GM18508 (cell line): Measurements from ENCODE around the gene LZTS2.

Experiments
- ATAC-seq: cut with Tn5 transposase; IDR thresholded peaks from one replicate; pipeline ENCODE4 v1.9.1; 2021; ENCODE audit warnings: moderate number of reproducible peaks; ENCODE audit not compliant: insufficient read depth, unreplicated experiment

Gene LZTS2

DNA sequence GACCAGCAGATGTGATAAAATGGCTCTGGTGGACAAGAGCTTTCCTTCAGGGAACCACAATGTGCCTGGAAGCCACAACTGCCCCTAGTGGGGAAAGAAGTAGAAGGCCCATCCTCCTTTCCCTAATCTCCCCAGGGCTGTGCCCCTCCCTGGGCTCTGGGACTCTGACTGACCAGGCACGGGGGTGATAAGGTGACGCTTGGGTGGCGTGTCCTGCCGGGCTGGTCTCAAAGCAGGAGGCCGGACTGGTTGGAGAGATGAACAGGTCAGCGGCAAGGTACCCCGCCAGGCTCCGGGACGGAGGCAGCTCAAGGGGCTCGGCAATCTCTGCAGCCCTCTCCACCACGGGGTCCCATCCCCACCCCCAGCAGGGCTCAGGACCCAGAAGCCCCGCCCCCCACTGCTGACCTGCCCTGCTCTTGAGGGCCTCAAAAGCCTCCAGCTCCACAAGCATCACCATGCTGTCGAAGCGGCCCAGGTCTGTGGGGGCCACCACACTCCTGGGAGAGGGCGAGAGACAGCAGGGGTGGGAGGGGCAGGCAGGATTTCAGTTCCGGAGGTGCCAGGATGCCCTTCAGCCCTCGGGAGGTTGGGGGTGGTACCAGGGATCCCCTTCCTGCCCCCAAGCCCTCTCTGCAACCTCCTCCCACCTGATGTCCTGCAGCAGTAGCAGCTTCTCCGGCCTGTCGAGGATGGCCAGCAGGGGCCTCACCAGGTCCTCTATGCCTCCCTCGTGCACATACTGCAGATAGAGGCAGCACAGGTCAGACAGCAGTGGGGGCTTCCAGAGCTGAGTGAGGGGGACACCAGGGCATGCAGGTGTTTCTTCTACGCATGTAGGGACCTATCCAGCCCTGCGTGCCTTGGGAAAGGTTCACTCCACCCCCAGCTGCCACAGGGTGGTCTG lies 12.2 kb downstream of the LZTS2 start:
- ATAC-seq, result no peak

DNA sequence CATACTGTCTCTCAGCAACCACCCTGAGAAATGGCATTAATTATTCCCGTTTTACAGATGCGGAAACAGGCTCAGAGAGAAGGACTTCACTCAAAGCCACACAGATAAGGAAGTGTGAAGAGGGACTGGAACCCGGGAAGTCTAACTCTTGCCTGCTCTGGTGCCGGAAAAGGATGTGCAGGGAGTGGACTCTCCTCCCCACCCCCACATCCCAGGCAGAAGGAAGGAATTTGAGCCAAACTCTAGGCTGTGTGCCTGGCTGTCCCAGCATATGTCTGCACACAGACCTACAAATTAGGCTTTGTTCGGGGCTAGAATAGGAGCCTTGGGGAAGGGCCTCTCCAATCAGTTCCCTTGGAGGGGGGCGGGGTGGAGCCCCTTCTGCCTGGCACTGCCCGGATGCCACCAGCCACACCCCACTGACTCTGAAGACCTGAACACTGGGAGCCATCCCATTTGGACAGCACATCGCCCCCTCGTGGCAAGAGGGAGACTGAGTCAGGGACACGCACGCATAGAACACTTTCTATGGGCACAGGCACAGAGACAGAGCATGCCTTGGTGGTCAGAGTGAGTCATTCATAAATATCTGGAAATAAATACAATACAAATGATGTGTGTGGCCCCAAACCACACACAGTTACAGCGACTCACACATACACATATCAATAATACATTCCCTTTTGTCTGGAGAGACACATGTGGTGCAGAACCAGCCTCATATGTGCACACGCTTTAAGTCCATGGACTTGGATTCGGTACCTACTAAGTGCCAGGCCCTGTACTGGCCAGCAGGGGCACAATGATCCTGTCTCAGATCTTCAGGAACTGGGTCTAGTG lies 13.1 kb downstream of the LZTS2 start:
- ATAC-seq, result no peak

DNA sequence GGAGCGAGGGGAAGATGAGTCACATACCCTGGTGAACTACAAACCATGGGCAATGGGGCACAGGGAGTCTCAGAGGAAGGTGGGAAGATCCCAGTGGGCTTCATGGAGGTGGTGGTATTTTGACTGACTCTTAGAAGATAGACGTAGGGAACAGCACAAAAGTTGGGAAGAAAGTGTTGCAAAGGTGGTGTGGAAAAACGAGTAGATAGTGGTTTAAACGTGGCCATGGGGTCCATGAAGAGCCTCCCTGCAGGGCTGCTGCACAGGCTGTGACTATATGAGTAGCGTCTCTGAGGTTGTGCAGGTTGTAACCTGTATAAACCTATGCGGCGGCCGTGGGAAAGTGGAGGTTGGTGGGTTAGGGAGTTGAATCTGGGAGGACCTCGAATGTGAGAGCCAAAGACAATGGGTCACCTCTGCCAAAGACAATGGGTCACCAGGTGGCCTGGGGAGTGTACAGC lies 13.8 kb downstream of the LZTS2 start:
- ATAC-seq, result no peak

DNA sequence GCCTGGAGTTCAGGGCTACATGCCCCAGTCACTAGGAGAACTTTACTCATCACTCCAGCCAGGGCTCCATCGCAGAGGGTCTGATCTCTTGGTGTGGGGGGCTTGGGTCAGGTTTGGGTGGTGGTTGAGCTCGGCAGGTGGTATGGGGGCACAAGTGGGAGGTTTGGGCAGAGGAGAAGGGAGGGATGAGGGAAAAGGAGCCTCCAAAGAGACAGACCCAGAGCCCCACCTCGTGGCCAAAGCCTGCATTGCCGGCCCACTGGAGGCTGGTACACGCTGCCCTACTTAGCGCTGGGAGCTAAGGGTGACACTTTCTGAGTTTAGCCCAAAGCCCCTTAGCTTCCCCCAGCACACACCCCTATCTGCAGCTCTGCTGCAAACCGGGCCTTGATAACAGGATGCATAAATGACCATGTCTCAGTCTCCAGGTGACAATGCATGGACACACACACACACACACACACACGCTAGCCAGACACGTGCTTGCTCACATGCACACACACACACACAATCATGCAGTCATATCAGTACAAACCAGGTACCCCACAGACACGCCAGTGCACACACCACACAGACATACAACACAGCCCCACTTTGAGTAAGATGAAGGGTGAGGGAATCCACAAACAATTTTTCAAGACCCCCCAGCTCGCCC lies 14.7 kb downstream of the LZTS2 start:
- ATAC-seq, result no peak

DNA sequence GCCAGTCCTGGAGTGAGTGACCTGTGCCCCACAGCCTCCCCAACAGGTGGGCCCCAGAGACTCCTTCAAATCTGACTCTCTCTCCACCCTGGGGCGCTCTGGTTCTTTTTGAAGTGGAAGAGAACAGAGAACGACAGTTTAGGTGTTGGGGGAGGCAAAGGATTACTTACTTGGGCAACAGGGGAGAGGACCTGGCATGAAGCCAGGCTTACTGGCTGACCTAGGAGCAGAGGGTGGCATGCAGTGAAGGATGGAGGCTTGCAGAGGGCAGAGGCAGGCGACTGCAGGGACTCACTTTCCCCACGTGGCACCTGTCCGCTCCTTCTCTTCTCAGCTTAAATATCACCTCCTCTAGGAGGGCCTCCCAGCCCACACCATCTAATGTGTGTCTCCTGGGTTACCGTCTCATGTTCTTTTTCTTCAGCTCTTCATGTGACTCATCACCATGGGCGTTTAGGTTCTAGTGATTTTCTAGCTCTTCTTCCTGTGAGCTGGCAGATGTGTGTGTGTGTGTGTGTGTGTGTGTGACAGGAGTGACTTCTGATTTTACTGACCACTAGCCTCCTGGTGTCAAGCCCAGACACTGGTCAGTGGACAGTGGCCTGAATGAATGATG lies 15.5 kb downstream of the LZTS2 start:
- ATAC-seq, result no peak

DNA sequence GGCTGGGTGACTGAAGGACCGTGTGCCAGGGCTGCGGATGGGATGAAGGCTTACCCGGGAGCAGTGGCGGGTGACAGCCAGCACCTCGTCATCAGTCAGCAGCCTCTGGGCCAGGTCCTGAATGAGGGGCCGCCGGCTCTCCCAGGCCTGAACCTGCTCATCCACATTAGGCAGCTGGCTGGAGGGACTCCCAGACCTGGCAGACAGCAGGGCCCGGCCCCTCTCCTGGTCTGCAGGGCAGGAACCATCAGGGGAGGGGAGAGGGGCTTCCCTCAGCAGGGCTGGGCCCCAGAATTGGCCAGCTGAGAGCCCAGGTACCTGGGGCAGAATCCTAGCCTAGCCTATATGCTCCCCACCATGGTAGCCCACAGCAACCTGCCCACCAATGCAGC lies 16.0 kb downstream of the LZTS2 start:
- no peak for ATAC-seq

DNA sequence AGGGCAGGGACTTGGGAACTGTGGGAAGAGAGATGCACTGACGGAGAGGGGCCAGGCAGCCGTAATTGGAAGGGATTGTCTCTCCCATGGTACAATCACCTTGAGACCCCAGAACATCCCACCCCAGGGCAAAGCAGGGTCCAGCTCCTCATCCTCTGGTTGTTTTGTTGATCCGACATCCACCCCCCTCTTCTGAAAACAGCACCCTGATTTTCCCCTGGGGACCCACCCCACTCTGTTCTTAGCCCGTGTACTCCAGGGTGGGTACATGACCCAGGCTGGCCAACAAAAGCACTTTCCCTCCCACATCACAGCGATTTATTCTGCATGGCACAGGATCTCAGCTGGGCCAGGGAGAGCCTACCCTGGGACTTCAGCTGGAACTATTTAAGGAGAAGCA lies 17.2 kb downstream of the LZTS2 start:
- ATAC-seq, result no peak

DNA sequence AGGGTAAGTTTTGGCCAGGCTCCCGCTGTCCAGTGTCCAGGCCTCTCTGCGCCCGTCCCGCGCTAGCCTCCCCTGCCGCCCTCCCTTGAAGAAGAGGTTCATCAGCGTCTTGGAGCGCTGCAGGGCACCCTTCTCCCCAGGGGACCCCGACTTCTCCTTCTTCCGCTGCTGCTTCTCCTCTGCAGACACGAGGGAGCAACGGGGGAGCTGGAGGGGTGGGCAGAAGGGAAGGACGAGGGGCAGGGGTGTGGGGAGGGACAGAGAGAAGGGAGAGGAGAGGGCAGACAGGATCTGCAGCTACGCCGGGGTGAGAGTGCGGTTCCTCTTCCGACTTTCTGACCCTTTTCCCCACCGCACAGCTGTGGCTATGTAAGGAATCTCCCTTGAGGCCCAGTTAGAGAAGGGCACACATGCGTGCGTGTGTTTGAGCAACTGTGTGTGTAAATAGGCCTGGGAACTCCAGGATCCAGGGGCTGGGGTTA lies 18.6 kb downstream of the LZTS2 start:
- ATAC-seq, result no peak

DNA sequence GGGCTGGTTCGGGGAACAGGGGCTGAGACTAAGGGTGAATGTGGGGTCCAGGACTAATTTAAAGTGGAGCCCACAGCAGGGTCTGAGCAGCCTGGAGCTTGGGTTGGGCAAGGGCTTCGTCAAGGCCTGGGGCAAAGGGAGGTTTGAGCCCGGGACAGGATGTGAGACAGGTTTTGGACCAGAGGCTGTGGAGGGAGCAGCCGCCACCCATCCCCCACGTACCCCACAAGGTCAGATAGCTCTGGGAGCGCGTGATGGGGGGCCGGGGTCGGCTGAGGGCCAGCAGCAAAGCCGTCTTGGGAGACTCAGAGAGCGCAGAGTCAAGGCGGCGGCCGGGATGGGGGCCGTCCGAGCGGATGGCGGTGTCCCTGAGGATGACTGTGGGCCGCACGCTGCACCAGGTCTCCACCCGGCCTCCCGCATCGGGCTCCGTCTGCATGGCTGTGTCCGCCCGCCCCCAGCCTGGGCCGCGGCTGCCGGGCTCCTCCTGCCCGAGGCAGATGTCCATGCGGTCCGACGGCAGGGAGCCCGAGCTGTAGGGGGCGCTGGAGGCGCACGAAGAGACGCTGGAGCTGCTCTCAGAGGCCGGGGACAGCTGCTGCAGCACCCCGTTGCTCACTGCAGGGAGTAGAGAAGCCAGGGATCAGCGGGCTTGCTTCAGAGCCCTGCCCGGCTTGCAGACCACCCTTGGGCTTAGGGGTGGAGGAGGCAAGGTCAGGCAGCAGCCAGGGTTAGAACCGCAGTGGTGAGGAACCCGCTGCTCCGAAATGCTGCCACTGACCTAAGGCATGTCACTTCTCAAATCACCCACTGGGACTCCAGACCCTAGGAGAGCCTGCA lies 19.2 kb downstream of the LZTS2 start:
- no peak for ATAC-seq

DNA sequence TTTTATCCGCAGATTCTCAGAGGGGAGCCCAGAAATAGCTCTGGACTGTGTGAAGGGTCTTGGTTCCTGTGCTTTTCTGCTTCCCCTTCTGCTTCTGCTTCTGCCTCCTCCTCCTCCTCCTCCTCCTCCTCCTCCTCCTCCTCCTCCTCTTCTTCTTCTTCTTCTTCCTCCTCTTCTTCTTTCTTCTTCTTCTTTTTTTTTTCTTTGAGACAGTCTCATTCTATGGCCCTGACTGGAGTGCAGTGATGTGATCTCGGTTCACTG lies 19.8 kb downstream of the LZTS2 start:
- ATAC-seq, result no peak

DNA sequence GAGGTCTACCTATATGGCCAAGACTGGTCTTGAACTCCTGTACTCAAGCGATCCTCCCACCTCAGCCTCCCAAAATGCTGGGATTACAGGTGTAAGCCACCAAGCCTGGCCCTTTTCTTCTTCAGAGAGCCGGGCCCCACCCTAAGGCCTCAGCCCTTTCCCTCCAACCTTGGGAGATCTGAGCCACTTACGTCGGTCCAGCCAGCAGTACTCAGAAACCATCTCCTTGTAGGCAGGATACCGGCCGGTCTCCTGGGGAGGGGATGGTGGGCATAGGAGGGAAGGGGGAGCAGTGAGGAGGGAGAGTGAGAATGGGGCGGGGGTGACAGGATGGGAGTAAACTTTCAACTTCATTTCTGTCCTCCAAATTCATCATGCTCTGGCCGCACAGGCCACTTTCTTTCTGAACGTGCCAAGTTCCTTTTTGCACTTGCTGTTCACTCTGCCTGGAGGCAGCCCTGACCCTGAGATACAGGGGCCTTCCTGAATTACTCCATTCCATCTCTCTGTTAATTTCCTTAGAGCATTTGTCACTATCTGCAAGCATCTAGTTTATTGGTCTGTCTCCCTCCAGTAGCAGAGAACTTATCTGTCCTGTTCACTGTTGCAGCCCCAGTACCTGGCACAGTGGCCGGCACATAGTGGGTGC lies 20.9 kb downstream of the LZTS2 start:
- no peak for ATAC-seq

DNA sequence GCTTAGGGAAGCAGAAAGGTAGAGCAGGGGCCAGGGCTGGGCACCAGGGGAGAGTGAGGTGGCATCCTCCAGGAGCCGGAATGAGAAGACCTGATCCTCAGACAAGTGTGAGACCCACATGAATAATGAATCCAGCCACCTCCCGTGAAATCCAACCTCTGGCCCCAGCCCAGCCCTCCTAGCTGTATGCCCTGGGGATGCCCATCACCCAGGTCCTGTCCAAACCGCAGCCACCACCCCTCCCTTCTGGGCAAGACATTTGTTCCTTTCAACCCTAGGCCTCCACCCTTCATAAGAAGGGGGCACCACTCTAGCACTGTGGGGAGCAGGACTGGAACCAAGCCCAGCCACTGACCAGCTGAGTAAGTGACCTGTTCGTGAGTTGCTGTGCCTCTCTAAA lies 21.6 kb downstream of the LZTS2 start:
- ATAC-seq, result no peak

DNA sequence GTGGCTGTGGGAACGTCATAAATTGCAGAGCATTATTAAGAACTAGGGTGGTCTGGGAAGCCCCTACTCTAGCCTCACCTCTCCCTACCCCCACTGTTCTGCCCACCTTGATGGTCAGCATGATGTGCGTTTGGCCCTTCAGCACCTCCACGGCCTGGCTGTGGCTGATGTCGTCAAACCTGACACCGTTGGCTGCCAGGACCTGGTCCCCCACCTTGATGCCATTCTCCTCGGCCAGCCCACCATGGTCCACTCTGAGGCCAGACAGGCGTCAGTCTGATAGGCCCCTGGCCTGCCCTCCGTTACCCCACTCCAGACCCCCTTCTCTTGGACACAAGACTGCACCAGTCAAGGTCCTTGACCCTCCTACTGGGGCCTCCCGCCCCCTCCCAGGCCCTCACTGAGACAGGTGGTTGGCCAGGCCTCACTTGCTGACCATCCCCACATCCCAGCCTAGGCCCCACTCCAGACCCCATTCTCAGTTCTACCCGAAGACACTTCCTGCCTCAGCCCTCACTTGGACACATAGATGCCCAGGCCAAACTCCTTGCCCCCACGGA lies 22.2 kb downstream of the LZTS2 start:
- ATAC-seq, result no peak

DNA sequence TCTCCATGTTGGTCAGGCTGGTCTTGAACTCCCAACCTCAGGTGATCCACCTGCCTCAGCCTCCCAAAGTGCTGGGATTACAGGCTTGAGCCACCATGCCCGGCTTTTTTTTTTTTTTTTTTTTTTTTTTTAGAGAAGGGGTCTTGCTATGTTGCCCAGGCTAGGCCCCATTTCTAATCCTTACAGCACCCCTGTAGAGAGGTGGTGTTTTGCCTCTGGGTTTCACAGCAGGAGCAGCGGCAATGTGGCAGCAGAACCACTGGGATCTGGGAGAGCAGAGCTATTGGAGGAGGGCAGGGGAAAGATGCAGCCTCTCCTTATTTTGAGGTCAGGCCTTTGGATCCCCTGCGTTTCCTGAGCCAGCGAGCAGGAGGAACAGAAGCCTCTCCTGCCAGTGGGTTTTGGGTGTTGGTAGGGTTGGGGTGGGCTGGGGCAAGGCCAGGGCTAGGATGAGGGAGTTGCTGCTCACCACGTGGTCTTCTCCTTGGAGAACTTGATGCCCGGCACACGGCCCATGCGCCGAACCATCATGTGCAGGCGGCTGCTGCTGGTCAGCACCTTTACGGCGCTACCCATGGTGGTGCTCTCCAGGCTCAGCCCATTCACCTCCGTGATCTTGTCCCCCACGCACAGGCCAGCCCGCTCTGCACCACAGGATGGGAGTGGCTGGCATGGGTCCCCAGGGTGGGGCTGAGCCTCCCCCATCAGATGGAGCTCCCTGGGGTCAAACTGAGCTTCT lies 23.5 kb downstream of the LZTS2 start:
- no peak for ATAC-seq

DNA sequence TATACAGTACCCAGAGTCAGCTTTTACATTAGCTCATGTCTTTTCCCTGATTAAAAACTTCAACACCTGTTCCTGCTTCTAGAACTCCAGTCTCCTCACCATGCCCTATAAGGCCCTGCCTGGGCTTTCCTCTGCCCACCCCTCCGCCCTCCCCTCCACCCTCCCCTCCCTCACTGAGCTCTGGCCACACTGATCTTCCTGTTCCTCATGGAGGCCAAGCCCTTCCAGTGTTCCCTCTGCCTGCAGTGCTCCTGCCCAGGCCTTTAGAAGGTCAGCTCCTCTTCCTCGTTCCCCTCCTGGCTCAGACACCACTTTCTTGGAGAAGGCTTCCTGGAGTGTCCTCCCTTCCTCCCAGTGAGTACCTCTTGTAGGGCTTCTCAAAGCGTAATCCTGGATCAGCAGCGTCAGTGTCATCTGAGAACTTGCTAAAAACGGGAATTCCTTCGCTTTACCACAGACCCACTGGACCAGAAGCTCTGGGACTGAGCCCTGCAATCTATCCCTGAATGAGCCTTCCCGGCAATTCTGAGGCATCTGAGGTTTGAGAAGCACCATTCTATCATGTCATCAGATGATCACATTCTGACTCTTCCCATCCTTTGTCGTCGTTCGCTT lies 27.6 kb downstream of the LZTS2 start:
- no peak for ATAC-seq

DNA sequence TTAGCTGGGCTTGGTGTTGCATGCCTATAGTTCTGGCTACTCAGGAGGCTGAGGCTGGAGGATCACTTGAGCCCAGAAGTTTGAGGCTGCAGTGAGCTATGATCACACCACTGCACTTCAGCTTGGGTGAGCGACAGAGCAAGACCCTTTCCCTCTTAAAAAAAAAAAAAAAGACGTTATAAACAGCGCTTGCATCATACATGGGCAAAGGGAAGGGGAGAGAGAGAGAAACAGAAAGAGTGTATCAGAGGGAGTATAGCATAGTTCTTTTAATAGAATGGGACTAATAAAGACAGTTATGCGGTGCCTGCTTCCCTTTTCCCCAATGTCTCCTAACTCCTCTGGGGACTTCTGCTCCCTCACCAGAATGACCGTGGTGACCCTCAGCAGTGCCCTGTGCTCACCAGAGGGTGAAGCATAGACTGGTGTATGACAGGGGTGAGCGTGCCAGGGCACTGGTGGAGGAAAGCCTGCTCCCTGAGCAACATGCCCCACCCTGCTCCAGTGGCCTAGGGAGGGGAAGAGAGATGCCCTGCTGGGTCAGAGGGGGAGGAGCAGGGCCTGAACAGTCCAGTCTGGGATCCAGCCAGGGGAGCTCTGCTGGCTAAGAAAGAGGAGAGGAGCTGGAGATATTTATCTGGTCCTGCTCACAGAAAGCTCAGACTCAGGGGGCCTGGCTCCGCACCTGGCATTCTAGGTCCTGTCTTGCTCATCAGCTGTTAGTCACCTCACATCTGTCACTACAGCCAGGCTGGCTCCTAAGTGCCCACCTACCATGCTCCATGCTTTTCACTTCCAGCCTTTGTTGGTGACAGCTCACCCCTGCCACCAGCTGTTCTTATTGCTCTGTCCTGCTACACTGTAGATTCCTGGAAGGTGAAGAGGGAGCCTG lies 29.1 kb downstream of the LZTS2 start:
- ATAC-seq, result no peak
